ENCODE measurements around the gene ARHGDIG. TPM values are rescaled to one million over a fixed set of nuclear protein-coding genes. Genes with fewer than 3 reads are reported as not detected.

The ARHGDIG gene
- total RNA-seq, 1 donor from 2014 or later = 5.0 TPM

DNA sequence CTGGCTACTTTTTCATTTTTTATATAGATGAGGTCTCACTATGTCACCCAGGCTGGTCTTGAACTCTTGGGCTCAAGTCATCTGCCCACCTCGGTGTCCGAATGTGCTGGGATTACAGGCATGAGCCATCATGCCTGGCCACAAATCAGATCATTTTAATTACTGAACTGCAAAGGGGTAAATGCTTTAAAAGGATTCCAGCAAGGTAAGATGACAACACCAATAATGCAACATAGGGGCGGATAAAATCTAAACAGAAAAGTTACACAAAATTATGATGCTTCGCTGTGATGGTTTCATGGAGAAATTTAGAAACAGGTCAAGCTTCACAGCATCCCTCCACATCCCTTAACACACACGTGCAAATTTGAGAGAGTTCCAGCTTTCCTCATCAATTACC is 39.8 kb downstream of the ARHGDIG start:
- Mint-ChIP-seq H3K27ac (ENCODE audit: unreplicated experiment) (no peak overlapping the region), H3K27me3 (ENCODE audit: low read depth, unreplicated experiment) (no peaks in the 10 kb centered on the region), H3K9me3 (ENCODE audit: unreplicated experiment) (no peaks in the 10 kb centered on the region), H3K36me3 (ENCODE audit: low read depth, unreplicated experiment) (peaks cover 8% of the 10 kb centered on the region), H3K4me3 (ENCODE audit: unreplicated experiment) (no peak overlapping the region), H3K4me1 (ENCODE audit: low read depth, unreplicated experiment) (no peaks in the 10 kb centered on the region)
- Histone ChIP-seq H3K9me3 (ENCODE audit: insufficient read depth, low read depth, low read length) (no peaks in the 10 kb centered on the region), H3K9ac (ENCODE audit: low read length) (no peak overlapping the region), H3K36me3 (ENCODE audit: insufficient read depth, low read length) (no peaks in the 10 kb centered on the region), H3K4me2 (ENCODE audit: low read length) (no peak overlapping the region), H2AFZ (ENCODE audit: low read depth, low read length) (no peak overlapping the region), H4K20me1 (ENCODE audit: insufficient read depth, low read length) (peaks cover 83% of the 10 kb centered on the region), H3K4me3 (ENCODE audit: insufficient read depth, low read depth, low read length) (no peak overlapping the region), H3K27me3 (ENCODE audit: insufficient read depth, low read length) (no peaks in the 10 kb centered on the region), H3K4me1 (ENCODE audit: insufficient read depth, low read length) (no peaks in the 10 kb centered on the region), H3K27ac (ENCODE audit: low read depth, low read length) (no peak overlapping the region), H3K79me2 (ENCODE audit: insufficient read depth, low read length) (peaks cover 60% of the 10 kb centered on the region)
- no peak for TF ChIP-seq EZH2 (IDR thresholded peaks at IDR 0.05; ENCODE audit: insufficient read depth, low read length)
- TF ChIP-seq, protein P1, sequence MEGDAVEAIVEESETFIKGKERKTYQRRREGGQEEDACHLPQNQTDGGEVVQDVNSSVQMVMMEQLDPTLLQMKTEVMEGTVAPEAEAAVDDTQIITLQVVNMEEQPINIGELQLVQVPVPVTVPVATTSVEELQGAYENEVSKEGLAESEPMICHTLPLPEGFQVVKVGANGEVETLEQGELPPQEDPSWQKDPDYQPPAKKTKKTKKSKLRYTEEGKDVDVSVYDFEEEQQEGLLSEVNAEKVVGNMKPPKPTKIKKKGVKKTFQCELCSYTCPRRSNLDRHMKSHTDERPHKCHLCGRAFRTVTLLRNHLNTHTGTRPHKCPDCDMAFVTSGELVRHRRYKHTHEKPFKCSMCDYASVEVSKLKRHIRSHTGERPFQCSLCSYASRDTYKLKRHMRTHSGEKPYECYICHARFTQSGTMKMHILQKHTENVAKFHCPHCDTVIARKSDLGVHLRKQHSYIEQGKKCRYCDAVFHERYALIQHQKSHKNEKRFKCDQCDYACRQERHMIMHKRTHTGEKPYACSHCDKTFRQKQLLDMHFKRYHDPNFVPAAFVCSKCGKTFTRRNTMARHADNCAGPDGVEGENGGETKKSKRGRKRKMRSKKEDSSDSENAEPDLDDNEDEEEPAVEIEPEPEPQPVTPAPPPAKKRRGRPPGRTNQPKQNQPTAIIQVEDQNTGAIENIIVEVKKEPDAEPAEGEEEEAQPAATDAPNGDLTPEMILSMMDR (IDR thresholded peaks at IDR 0.05; ENCODE audit: insufficient read depth, low read depth, low read length) = no peak
- no peak for FAIRE-seq
- DNase-seq (ENCODE audit: low read depth) = no peak

DNA sequence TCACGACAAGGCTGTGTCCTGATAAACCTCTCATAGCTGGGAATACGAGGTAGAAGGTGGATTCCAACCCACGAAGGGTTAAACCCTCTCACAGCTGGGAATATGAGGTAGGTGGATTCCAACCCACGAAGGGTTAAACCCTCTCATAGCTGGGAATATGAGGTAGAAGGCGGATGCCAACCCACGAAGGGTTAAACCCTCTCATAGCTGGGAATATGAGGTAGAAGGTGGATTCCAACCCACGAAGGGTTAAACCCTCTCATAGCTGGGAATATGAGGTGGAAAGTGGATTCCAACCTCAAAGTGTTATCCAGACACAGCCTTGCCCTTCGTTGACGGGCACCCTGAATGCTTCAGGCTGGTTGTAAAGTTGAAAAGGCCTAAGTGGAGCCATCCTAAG is 41.1 kb downstream of the ARHGDIG start:
- Histone ChIP-seq H2AFZ (ENCODE audit: low read depth, low read length) (no peak overlapping the region), H3K27me3 (ENCODE audit: insufficient read depth, low read length) (no peaks in the 10 kb centered on the region), H4K20me1 (ENCODE audit: insufficient read depth, low read length) (peaks cover 89% of the 10 kb centered on the region), H3K9me3 (ENCODE audit: insufficient read depth, low read depth, low read length) (no peaks in the 10 kb centered on the region), H3K4me1 (ENCODE audit: insufficient read depth, low read length) (no peaks in the 10 kb centered on the region), H3K79me2 (ENCODE audit: insufficient read depth, low read length) (peaks cover 60% of the 10 kb centered on the region), H3K4me3 (ENCODE audit: insufficient read depth, low read depth, low read length) (no peak overlapping the region), H3K9ac (ENCODE audit: low read length) (no peak overlapping the region), H3K27ac (ENCODE audit: low read depth, low read length) (no peak overlapping the region), H3K36me3 (ENCODE audit: insufficient read depth, low read length) (no peaks in the 10 kb centered on the region), H3K4me2 (ENCODE audit: low read length) (no peak overlapping the region)
- no peak for TF ChIP-seq EZH2 (IDR thresholded peaks at IDR 0.05; ENCODE audit: insufficient read depth, low read length)
- no peak for FAIRE-seq
- no peak for DNase-seq (ENCODE audit: low read depth)
- H3K27ac Mint-ChIP-seq (ENCODE audit: unreplicated experiment) = no peak overlapping the region
- no peaks in the 10 kb centered on the region for H3K9me3 Mint-ChIP-seq (ENCODE audit: unreplicated experiment)
- peaks cover 8% of the 10 kb centered on the region for H3K36me3 Mint-ChIP-seq (ENCODE audit: low read depth, unreplicated experiment)
- H3K4me3 Mint-ChIP-seq (ENCODE audit: unreplicated experiment) = no peak overlapping the region
- H3K27me3 Mint-ChIP-seq (ENCODE audit: low read depth, unreplicated experiment) = no peaks in the 10 kb centered on the region
- no peaks in the 10 kb centered on the region for H3K4me1 Mint-ChIP-seq (ENCODE audit: low read depth, unreplicated experiment)

DNA sequence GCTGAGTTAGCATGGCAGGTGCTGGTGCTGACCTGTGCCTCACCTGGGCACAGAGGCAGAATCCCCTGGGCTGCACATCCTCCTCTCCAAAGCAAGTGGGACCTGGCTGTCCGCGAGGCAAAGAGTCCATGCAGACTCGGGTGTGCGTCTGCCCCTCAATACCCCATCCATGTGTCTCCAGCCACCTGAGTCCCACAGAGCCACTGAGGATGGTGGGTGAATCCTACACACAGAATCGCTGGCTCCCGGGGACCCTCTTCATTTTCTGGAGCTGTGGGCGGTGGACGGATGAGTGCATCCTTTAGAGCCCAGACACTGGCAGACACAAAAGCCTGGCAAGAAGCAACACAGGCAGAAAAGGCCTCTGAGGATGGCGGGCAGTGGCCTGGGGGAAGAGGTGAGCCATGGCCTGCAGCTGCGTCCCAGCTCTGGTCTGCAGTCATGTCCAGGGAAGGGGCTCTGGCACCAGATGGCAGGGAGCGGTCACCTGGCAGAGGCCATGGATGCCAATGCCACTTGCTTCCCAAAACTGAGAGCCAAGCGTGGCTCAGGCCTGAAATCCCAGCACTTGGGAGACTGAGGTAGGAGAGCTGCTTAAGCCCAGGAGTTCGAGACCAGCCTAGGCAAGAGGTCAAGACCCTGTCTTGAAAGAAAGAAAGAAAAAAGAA is 42.2 kb downstream of the ARHGDIG start:
- H3K9me3 Mint-ChIP-seq (ENCODE audit: unreplicated experiment) = no peaks in the 10 kb centered on the region
- peaks cover 7% of the 10 kb centered on the region for H3K4me1 ChIP-seq (ENCODE audit: insufficient read depth, low read length)
- H3K4me2 ChIP-seq (ENCODE audit: low read length) = no peak overlapping the region
- H4K20me1 ChIP-seq (ENCODE audit: insufficient read depth, low read length) = peaks cover 89% of the 10 kb centered on the region
- no peak overlapping the region for H3K4me3 ChIP-seq (ENCODE audit: insufficient read depth, low read depth, low read length)
- no peak overlapping the region for H2AFZ ChIP-seq (ENCODE audit: low read depth, low read length)
- H3K27me3 Mint-ChIP-seq (ENCODE audit: low read depth, unreplicated experiment) = no peaks in the 10 kb centered on the region
- no peak for FAIRE-seq
- no peak for TF ChIP-seq EZH2 (IDR thresholded peaks at IDR 0.05; ENCODE audit: insufficient read depth, low read length)
- TF ChIP-seq, protein P1 (IDR thresholded peaks at IDR 0.05; ENCODE audit: insufficient read depth, low read depth, low read length) = no peak
- no peak overlapping the region for H3K27ac ChIP-seq (ENCODE audit: low read depth, low read length)
- H3K36me3 ChIP-seq (ENCODE audit: insufficient read depth, low read length) = no peaks in the 10 kb centered on the region
- no peak overlapping the region for H3K9ac ChIP-seq (ENCODE audit: low read length)
- H3K79me2 ChIP-seq (ENCODE audit: insufficient read depth, low read length) = peaks cover 50% of the 10 kb centered on the region
- H3K36me3 Mint-ChIP-seq (ENCODE audit: low read depth, unreplicated experiment) = peaks cover 6% of the 10 kb centered on the region
- no peaks in the 10 kb centered on the region for H3K9me3 ChIP-seq (ENCODE audit: insufficient read depth, low read depth, low read length)
- no peak overlapping the region for H3K27ac Mint-ChIP-seq (ENCODE audit: unreplicated experiment)
- no peaks in the 10 kb centered on the region for H3K27me3 ChIP-seq (ENCODE audit: insufficient read depth, low read length)
- H3K4me1 Mint-ChIP-seq (ENCODE audit: low read depth, unreplicated experiment) = peaks cover 5% of the 10 kb centered on the region
- no peak for DNase-seq (ENCODE audit: low read depth)
- H3K4me3 Mint-ChIP-seq (ENCODE audit: unreplicated experiment) = no peak overlapping the region
